Measurements from ENCODE around the gene RASGEF1C.

Gene RASGEF1C

GRCh38 chr5:180159756-180160155 lies 49.3 kb downstream of the RASGEF1C start:
- no peak for DNase-seq (ENCODE audit: low read depth in 1 of 2, low spot score in 1 of 2)
- no peaks in the 10 kb centered on the region for H3K27me3 ChIP-seq (ENCODE audit: insufficient read depth, poor library complexity, severe bottlenecking)
- TF ChIP-seq, protein P1, sequence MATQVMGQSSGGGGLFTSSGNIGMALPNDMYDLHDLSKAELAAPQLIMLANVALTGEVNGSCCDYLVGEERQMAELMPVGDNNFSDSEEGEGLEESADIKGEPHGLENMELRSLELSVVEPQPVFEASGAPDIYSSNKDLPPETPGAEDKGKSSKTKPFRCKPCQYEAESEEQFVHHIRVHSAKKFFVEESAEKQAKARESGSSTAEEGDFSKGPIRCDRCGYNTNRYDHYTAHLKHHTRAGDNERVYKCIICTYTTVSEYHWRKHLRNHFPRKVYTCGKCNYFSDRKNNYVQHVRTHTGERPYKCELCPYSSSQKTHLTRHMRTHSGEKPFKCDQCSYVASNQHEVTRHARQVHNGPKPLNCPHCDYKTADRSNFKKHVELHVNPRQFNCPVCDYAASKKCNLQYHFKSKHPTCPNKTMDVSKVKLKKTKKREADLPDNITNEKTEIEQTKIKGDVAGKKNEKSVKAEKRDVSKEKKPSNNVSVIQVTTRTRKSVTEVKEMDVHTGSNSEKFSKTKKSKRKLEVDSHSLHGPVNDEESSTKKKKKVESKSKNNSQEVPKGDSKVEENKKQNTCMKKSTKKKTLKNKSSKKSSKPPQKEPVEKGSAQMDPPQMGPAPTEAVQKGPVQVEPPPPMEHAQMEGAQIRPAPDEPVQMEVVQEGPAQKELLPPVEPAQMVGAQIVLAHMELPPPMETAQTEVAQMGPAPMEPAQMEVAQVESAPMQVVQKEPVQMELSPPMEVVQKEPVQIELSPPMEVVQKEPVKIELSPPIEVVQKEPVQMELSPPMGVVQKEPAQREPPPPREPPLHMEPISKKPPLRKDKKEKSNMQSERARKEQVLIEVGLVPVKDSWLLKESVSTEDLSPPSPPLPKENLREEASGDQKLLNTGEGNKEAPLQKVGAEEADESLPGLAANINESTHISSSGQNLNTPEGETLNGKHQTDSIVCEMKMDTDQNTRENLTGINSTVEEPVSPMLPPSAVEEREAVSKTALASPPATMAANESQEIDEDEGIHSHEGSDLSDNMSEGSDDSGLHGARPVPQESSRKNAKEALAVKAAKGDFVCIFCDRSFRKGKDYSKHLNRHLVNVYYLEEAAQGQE (IDR thresholded peaks at IDR 0.05; ENCODE audit: insufficient replicate concordance, low read depth) = no peak
- TF ChIP-seq POLR2AphosphoS5 (IDR thresholded peaks at IDR 0.05; ENCODE audit: low read depth) = no peak
- TF ChIP-seq CTCF (IDR thresholded peaks at IDR 0.05; ENCODE audit: insufficient read depth, low read length) = no peak
- TF ChIP-seq GABPA (IDR thresholded peaks at IDR 0.05; ENCODE audit: low read depth) = no peak
- no peak for TF ChIP-seq SPI1 (IDR thresholded peaks at IDR 0.05; ENCODE audit: borderline replicate concordance, low read depth)
- H3K27ac ChIP-seq (replicated peaks) = no peak overlapping the region
- H3K4me3 ChIP-seq (replicated peaks; ENCODE audit: insufficient read depth, low read length) = no peak overlapping the region

- TF ChIP-seq CTCF (IDR thresholded peaks at IDR 0.05; ENCODE audit: insufficient read depth, low read length) (no peak), GABPA (IDR thresholded peaks at IDR 0.05; ENCODE audit: low read depth) (no peak), SPI1 (IDR thresholded peaks at IDR 0.05; ENCODE audit: borderline replicate concordance, low read depth) (no peak), POLR2AphosphoS5 (IDR thresholded peaks at IDR 0.05; ENCODE audit: low read depth) (no peak)
- TF ChIP-seq, protein P1 (IDR thresholded peaks at IDR 0.05; ENCODE audit: insufficient replicate concordance, low read depth) = no peak
- Histone ChIP-seq H3K27me3 (ENCODE audit: insufficient read depth, poor library complexity, severe bottlenecking) (no peaks in the 10 kb centered on the region), H3K4me3 (replicated peaks; ENCODE audit: insufficient read depth, low read length) (no peak overlapping the region), H3K27ac (replicated peaks) (no peak overlapping the region)
- DNase-seq (ENCODE audit: low read depth in 1 of 2, low spot score in 1 of 2) = no peak
Measured at GRCh38 chr5:180157866-180158265, 51.1 kb downstream of the RASGEF1C start.

DNA sequence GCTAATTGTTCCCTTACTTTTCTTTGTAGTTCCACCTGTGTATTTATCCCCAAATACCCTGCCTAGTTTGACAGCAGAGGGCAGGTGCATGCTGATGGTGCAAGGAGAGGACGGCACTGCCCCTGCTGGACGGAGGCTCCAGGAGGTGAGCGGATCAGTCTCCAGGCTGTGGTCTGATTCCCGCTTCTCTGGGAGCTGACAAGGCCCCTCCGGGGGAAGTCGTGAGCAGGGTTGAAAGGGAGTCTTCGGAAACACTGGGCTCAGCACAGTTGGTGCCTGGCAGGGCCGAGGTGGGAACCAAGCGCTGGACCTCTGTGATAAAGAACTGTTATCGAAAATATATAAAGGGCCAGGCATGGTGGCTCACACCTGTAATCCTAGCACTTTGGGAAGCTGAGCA lies 52.9 kb downstream of the RASGEF1C start:
- DNase-seq (ENCODE audit: low read depth in 1 of 2, low spot score in 1 of 2) = no peak
- no peaks in the 10 kb centered on the region for H3K27me3 ChIP-seq (ENCODE audit: insufficient read depth, poor library complexity, severe bottlenecking)

More for the DNA sequence above, 52.9 kb downstream of the RASGEF1C start:
- TF ChIP-seq SPI1 (IDR thresholded peaks at IDR 0.05; ENCODE audit: borderline replicate concordance, low read depth) (no peak), GABPA (IDR thresholded peaks at IDR 0.05; ENCODE audit: low read depth) (no peak), CTCF (IDR thresholded peaks at IDR 0.05; ENCODE audit: insufficient read depth, low read length) (no peak), POLR2AphosphoS5 (IDR thresholded peaks at IDR 0.05; ENCODE audit: low read depth) (no peak)
- TF ChIP-seq, protein P1 (IDR thresholded peaks at IDR 0.05; ENCODE audit: insufficient replicate concordance, low read depth) = no peak
- H3K27ac ChIP-seq (replicated peaks) = no peak overlapping the region
- H3K4me3 ChIP-seq (replicated peaks; ENCODE audit: insufficient read depth, low read length) = no peak overlapping the region

Measured in HL-60 (cell line).